ENCODE measurements around the gene ZNF530.

Gene ZNF530

DNA sequence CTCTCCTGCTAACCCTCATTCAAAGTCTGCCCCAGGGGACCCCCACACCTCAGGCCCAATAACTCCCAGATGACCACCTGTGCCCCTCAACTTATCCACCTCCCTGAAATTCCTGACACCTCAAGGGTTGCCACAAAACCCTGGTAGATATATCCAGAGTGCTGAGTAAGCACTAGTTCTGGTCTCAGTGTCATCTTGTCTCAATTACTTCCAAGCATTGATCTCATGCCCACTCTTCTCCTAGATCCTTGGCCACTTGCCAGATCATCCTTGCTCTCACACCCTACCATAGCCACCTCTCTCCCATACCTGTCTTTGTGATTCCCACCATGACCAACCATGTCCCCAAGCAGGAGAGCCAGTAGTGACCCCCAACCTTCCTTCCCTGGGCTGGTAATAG, 23.0 kb upstream of the ZNF530 start:
- H3K4me3 ChIP-seq (ENCODE audit: low read depth, low read length) = no peak overlapping the region
- H3K9me3 ChIP-seq (ENCODE audit: control insufficient read depth, insufficient read depth, low read length) = peaks cover 13% of the 10 kb centered on the region

DNA sequence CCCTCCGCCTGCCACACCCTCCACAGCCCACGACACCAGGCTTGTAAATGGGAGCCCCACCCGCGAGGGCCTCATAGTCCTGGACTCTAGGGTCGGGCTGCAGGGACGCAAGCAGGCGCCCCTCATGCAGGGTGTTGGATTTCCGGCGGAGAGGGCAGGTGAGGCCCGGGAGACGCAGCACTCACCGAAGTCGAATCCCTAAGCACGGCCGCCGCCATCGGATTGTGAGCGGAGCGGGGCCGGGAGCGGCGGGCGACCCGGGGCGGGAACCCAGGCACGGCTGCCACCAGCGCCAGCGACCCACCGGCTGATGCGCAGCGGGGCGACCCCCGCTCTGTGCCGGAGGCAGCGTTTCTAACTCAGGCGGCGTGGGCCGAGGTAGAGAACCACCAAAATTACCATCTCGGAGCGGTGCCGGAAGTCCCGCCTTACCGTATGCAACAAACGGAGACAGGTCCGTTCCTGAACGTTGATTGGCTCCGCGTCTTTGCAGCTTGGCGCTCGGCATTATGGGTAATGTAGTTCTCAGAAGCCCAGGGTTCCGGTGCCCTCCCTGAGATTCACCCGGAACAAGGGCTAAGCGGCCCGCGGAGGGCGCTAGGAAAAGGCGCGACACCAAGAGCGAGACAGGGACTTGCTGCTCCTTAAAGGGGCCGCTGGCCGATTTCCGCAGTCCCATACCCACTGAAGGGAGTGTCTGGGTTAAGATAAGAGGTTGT, 21.0 kb upstream of the ZNF530 start, which contains the start of gene ZNF416:
Gene ZNF416 (minus strand): TSS at position 425 of the 719 bp plus-strand sequence. CDS start 207 bp downstream, at position 218.
- H3K4me1 ChIP-seq (ENCODE audit: control insufficient read depth, insufficient read depth, low read length) = peaks cover 3% of the 10 kb centered on the region
- H3K9me3 ChIP-seq (ENCODE audit: control insufficient read depth, insufficient read depth, low read length) = no peaks in the 10 kb centered on the region

More for the DNA sequence above, 23.0 kb upstream of the ZNF530 start:
- peaks cover 48% of the 10 kb centered on the region for H3K36me3 ChIP-seq (ENCODE audit: control insufficient read depth, insufficient read depth, low read length)
- peaks cover 3% of the 10 kb centered on the region for H3K4me1 ChIP-seq (ENCODE audit: control insufficient read depth, insufficient read depth, low read length)
- H3K9ac ChIP-seq (ENCODE audit: low read depth, low read length) = no peak overlapping the region
- peaks cover 2% of the 10 kb centered on the region for H3K27me3 ChIP-seq (ENCODE audit: control insufficient read depth, insufficient read depth, low read length)

DNA sequence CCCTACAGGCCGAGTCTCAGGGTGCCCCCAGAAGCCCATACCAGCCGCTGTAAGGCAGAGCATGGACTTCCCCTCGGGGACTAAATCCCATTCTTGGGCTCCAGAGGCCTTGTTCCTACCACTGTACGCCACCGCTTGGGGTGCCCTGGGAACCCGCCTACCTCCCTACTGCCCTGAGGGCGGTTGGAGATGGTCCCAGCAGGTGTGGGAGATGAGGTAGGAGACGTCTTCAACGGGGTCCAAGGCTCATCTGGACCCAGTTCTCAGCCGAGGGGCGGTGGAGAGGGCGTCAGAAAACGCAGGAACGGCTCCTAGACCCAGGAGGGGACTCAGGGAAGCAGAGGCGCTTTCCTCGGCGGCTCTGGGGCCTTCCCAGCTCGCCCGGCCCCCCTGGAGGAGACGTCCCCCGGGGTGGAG, 16.6 kb upstream of the ZNF530 start:
- Histone ChIP-seq H3K4me3 (ENCODE audit: low read depth, low read length) (peak overlapping the region; percentile 96), H3K36me3 (ENCODE audit: control insufficient read depth, insufficient read depth, low read length) (peaks cover 6% of the 10 kb centered on the region), H3K27me3 (ENCODE audit: control insufficient read depth, insufficient read depth, low read length) (peaks cover 6% of the 10 kb centered on the region), H3K9ac (ENCODE audit: low read depth, low read length) (peak overlapping the region; percentile 87), H3K9me3 (ENCODE audit: control insufficient read depth, insufficient read depth, low read length) (no peaks in the 10 kb centered on the region), H3K4me1 (ENCODE audit: control insufficient read depth, insufficient read depth, low read length) (no peaks in the 10 kb centered on the region)

More for the DNA sequence above, 21.0 kb upstream of the ZNF530 start, which contains the start of gene ZNF416:
- H3K27me3 ChIP-seq (ENCODE audit: control insufficient read depth, insufficient read depth, low read length) = peaks cover 6% of the 10 kb centered on the region
- peaks cover 29% of the 10 kb centered on the region for H3K36me3 ChIP-seq (ENCODE audit: control insufficient read depth, insufficient read depth, low read length)
- H3K4me3 ChIP-seq (ENCODE audit: low read depth, low read length) = peak within 1 kb of the TSS; percentile 91
- peak within 1 kb of the TSS; percentile 66 for H3K9ac ChIP-seq (ENCODE audit: low read depth, low read length)

- H3K4me3 ChIP-seq (ENCODE audit: low read depth, low read length) = peak within 1 kb of the TSS; percentile 96
- no peaks in the 10 kb centered on the region for H3K9me3 ChIP-seq (ENCODE audit: control insufficient read depth, insufficient read depth, low read length)
- peak within 1 kb of the TSS; percentile 87 for H3K9ac ChIP-seq (ENCODE audit: low read depth, low read length)
- peaks cover 12% of the 10 kb centered on the region for H3K36me3 ChIP-seq (ENCODE audit: control insufficient read depth, insufficient read depth, low read length)
- no peaks in the 10 kb centered on the region for H3K4me1 ChIP-seq (ENCODE audit: control insufficient read depth, insufficient read depth, low read length)
- peaks cover 6% of the 10 kb centered on the region for H3K27me3 ChIP-seq (ENCODE audit: control insufficient read depth, insufficient read depth, low read length)
Observed at GRCh38 chr19:57583521-57584416, 15.9 kb upstream of the ZNF530 start, which contains the start of gene ZIK1. ZIK1 (plus strand) TSS chr19:57584145; CDS start chr19:57584357, 212 bp downstream.

DNA sequence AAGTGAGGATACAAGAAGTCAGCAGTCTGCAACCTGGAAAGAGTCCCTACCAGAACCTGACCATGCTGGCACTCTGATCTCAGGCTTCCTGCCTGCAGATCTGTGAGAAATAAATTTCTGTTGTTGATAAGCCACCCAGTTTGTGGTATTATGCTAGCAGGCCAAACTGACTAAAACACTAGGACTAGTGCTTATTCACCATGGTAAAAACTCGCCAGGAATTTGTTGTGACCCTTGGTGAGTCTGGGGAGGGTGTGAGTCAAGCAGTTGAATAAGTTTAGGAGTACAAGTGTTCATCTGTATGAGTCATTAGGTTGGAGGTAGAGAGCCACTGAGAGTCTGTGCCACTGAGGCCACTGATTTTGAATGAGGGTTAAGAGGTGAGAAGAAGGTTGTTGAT, 12.2 kb upstream of the ZNF530 start:
- Histone ChIP-seq H3K4me1 (ENCODE audit: control insufficient read depth, insufficient read depth, low read length) (no peaks in the 10 kb centered on the region), H3K4me3 (ENCODE audit: low read depth, low read length) (no peak overlapping the region), H3K27me3 (ENCODE audit: control insufficient read depth, insufficient read depth, low read length) (no peaks in the 10 kb centered on the region), H3K36me3 (ENCODE audit: control insufficient read depth, insufficient read depth, low read length) (peaks cover 44% of the 10 kb centered on the region), H3K9ac (ENCODE audit: low read depth, low read length) (no peak overlapping the region), H3K9me3 (ENCODE audit: control insufficient read depth, insufficient read depth, low read length) (peaks cover 17% of the 10 kb centered on the region)

DNA sequence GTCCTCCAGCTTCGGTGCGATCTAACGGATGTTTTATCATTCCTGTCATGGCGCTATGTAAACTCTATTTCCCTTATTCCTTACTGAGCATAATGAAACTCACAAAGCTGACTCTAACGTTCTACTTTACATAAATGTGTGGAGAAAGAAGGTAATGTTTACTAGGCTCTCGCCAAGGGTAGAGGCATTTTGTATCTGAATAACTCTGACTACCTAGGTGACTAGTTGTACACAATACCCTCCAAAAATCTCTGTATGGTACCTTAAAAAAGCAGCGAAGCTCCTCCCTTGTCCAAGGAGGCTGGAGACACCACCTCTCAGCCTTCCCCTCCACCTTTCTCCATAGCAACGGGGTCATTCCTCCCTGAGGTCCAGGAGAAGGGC, 316 bp upstream of the ZNF530 start:
- Histone ChIP-seq H3K4me1 (ENCODE audit: control insufficient read depth, insufficient read depth, low read length) (no peaks in the 10 kb centered on the region), H3K9ac (ENCODE audit: low read depth, low read length) (no peak overlapping the region), H3K9me3 (ENCODE audit: control insufficient read depth, insufficient read depth, low read length) (no peaks in the 10 kb centered on the region), H3K27me3 (ENCODE audit: control insufficient read depth, insufficient read depth, low read length) (no peaks in the 10 kb centered on the region), H3K36me3 (ENCODE audit: control insufficient read depth, insufficient read depth, low read length) (peaks cover 1% of the 10 kb centered on the region), H3K4me3 (ENCODE audit: low read depth, low read length) (peak overlapping the region; percentile 87)

DNA sequence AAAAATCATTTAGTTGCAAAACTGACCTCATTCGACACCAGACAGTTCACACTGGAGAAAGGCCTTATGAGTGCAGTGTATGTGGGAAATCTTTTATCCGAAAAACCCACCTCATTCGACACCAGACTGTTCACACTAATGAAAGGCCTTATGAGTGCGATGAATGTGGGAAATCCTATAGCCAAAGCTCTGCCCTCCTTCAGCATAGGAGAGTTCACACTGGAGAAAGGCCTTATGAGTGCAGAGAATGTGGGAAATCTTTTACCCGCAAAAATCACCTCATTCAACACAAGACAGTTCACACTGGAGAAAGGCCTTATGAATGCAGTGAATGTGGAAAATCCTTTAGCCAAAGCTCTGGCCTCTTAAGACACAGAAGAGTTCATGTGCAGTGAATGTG, 7.2 kb downstream of the ZNF530 start:
- H3K4me1 ChIP-seq (ENCODE audit: control insufficient read depth, insufficient read depth, low read length) = no peaks in the 10 kb centered on the region
- peaks cover 15% of the 10 kb centered on the region for H3K36me3 ChIP-seq (ENCODE audit: control insufficient read depth, insufficient read depth, low read length)
- no peak overlapping the region for H3K4me3 ChIP-seq (ENCODE audit: low read depth, low read length)
- H3K9ac ChIP-seq (ENCODE audit: low read depth, low read length) = no peak overlapping the region
- H3K9me3 ChIP-seq (ENCODE audit: control insufficient read depth, insufficient read depth, low read length) = no peaks in the 10 kb centered on the region
- H3K27me3 ChIP-seq (ENCODE audit: control insufficient read depth, insufficient read depth, low read length) = no peaks in the 10 kb centered on the region

- Histone ChIP-seq H3K36me3 (ENCODE audit: control insufficient read depth, insufficient read depth, low read length) (peaks cover 17% of the 10 kb centered on the region), H3K27me3 (ENCODE audit: control insufficient read depth, insufficient read depth, low read length) (no peaks in the 10 kb centered on the region), H3K4me1 (ENCODE audit: control insufficient read depth, insufficient read depth, low read length) (no peaks in the 10 kb centered on the region), H3K4me3 (ENCODE audit: low read depth, low read length) (no peak overlapping the region), H3K9ac (ENCODE audit: low read depth, low read length) (no peak overlapping the region), H3K9me3 (ENCODE audit: control insufficient read depth, insufficient read depth, low read length) (peaks cover 11% of the 10 kb centered on the region)
Observed at GRCh38 chr19:57611113-57611512, 11.4 kb downstream of the ZNF530 start.

DNA sequence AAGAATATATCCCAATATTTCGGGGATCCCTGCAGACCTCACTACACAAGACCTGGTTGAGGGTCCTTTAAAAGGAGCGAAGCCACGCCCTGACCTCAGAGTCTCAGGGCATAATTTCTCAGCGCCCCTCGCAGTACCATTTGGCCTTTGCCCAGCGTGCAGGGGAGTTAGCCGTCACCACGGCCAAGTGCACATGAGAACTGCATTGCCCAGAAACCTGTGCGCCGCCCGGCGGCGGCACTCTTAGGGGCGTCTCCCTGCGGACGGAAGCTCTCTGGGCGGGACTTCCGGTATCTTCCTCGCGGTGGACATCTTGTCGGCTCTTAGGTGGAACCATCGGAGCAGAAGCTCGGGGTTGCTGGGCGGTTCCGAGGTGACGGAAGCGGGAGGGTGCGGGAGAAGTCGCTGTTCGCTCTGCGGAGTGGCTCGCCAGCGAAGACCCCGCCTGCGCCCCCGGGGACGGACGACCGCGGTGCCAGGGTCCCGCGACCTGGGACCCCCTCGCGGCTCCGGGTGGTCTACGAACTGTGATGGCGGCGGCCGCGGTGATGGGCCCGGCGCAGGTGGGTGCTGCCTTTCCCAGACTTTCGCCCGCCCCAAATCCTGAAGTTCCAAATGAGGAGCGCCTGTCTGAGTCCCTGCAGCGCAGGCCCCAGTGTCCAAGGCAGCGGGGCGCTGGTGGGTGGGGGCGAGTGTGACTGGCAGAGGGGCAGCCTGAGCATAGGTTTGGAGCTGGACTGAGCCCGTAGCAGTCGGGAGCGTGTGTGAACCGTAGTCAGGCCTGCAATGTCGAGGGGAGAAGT, 14.5 kb downstream of the ZNF530 start, which contains the start of gene ZNF134:
Gene ZNF134 (plus strand): TSS at position 302 of the 803 bp plus-strand sequence. CDS start 5,227 bp downstream, outside the sequence.
- H3K9ac ChIP-seq (ENCODE audit: low read depth, low read length) = peak within 1 kb of the TSS; percentile 80
- H3K36me3 ChIP-seq (ENCODE audit: control insufficient read depth, insufficient read depth, low read length) = peaks cover 40% of the 10 kb centered on the region
- no peaks in the 10 kb centered on the region for H3K27me3 ChIP-seq (ENCODE audit: control insufficient read depth, insufficient read depth, low read length)
- peaks cover 40% of the 10 kb centered on the region for H3K9me3 ChIP-seq (ENCODE audit: control insufficient read depth, insufficient read depth, low read length)
- peak within 1 kb of the TSS; percentile 94 for H3K4me3 ChIP-seq (ENCODE audit: low read depth, low read length)
- H3K4me1 ChIP-seq (ENCODE audit: control insufficient read depth, insufficient read depth, low read length) = no peaks in the 10 kb centered on the region

DNA sequence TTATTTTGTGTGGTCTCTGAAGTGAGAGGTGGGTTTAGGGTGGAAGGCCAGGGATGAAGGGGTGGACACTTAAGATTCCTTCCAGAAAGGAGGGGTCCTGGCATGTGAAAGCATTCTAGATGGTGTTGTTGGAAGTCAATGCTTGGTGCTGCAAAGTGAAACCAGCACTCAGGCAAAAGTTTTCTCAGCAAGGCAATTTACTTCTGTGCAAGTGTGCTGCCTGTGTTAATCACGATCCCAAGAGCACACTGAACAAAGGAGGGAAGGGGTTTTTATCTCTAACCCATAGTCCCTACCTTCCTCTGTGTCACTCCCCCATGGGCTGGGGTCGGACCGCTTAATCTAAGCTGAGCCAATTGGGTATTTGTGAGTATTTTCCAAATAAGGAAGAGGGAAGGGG, 15.7 kb downstream of the ZNF530 start:
- H3K4me3 ChIP-seq (ENCODE audit: low read depth, low read length) = peak overlapping the region; percentile 94
- H3K4me1 ChIP-seq (ENCODE audit: control insufficient read depth, insufficient read depth, low read length) = no peaks in the 10 kb centered on the region
- H3K9me3 ChIP-seq (ENCODE audit: control insufficient read depth, insufficient read depth, low read length) = peaks cover 52% of the 10 kb centered on the region
- H3K36me3 ChIP-seq (ENCODE audit: control insufficient read depth, insufficient read depth, low read length) = peaks cover 52% of the 10 kb centered on the region
- H3K27me3 ChIP-seq (ENCODE audit: control insufficient read depth, insufficient read depth, low read length) = no peaks in the 10 kb centered on the region
- H3K9ac ChIP-seq (ENCODE audit: low read depth, low read length) = no peak overlapping the region

Measured in iPS-15b (cell line).